ENCODE measurements around the gene RUSF1. TPM values are rescaled to one million over a fixed set of nuclear protein-coding genes. Genes with fewer than 3 reads are reported as not detected.

The RUSF1 gene
- total and polyA plus RNA-seq, 10 of the 15 experiments (the other 5 are each of a cell fraction or from before 2014, with no cell fraction given) = 0.20 to 46.3 (median 29.7) TPM

DNA sequence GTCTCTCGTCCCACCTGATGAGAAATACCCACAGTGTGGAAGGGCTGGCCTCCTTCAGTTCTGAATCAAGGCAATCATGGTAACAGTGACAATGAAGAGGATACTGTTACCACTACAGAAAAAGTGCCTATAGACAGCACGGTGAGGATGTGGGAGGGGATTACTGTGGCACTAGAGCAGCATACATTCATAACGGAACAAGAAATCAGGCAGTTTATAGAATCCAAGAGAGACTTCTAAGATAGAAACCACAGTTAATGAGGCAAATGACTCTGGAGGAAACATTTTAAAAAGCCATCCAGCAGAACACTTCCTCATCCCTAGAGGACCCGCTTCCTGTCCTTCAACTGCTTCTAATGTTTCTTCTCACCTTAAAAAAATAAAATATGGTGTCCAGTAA, 2.7 kb downstream of the RUSF1 start:
- FAIRE-seq (peak; percentile 52), ATAC-seq (peak; percentile 70), DNase-seq (ENCODE audit: low read depth, low spot score) (peak; percentile 61)
- RAD21 ChIA-PET (ENCODE audit: unreplicated experiment) = interaction anchor here (1.1 kb wide), 1 partner anchor 47 kb away, joined by 3 read pairs; the partner anchor contains the start of gene ARMC5
- Histone ChIP-seq H3K79me2 (ENCODE audit: control insufficient read depth, insufficient read depth, low read length) (peaks cover 26% of the 10 kb centered on the region), H3K9me3 (replicated peaks; ENCODE audit: control insufficient read depth, insufficient read depth, low read length) (no peaks in the 10 kb centered on the region), H4K20me1 (ENCODE audit: control insufficient read depth, insufficient read depth) (no peaks in the 10 kb centered on the region), H3K4me3 (no peak overlapping the region; the same call in 1 of the 2 replicates), H2AFZ (ENCODE audit: control insufficient read depth, low read depth, low read length) (no peak overlapping the region), H3K27me3 (replicated peaks in 1 of 2; ENCODE audit: control insufficient read depth in 2 of 2, insufficient read depth in 2 of 2, low read length in 1 of 2) (no peaks in the 10 kb centered on the region), H3K36me3 (ENCODE audit: control insufficient read depth in 2 of 2, insufficient read depth in 2 of 2, low read length in 1 of 2) (no peaks in the 10 kb centered on the region; a peak in 1 of 4 replicates), H3K4me1 (ENCODE audit: control insufficient read depth, insufficient read depth, low read length) (peaks cover 14% of the 10 kb centered on the region), H3K27ac (ENCODE audit: control insufficient read depth, insufficient read depth) (peak overlapping the region; percentile 23), H3K9ac (ENCODE audit: control insufficient read depth, insufficient read depth, low read length) (no peak overlapping the region), H3K4me2 (ENCODE audit: control insufficient read depth, insufficient read depth) (peak overlapping the region; percentile 3)
- WGBS (ENCODE audit: insufficient coverage, insufficient replicate concordance, low lambda C conversion rate, missing lambda C conversion rate) = 1% methylated on average over 4 of the region's 4 CpGs
- intact Hi-C loops (cut with micrococcal nuclease; ENCODE audit: unreplicated experiment) (loop anchor here (5.0 to 10.0 kb wide), 3 partner anchors 48 to 207 kb away; partner anchors contain the start of gene ARMC5), in situ Hi-C loops (cut with MboI) (no loop called here)
- CTCF ChIA-PET = interaction anchor here (3.1 kb wide), 1 partner anchor 45 kb away, joined by 25 read pairs; no protein-coding TSS in a partner anchor
- SMC1A ChIA-PET (ENCODE audit: uncharacterized antibody, unreplicated experiment) = no interaction called here
- no TSS peak for BruUV-seq (replicated peaks)
- POLR2A ChIA-PET = no interaction called here
- TF ChIP-seq CEBPB (IDR thresholded peaks at IDR 0.05; ENCODE audit: borderline replicate concordance in 1 of 2, low read depth in 2 of 2, low read length in 2 of 2) = no peak
- no peak for TF ChIP-seq CHD1 (IDR thresholded peaks at IDR 0.05; ENCODE audit: low read depth, low read length)
- TF ChIP-seq CEBPZ (IDR thresholded peaks at IDR 0.05; ENCODE audit: low read depth, low read length) = no peak
- no peak for TF ChIP-seq ZNF24 (IDR thresholded peaks at IDR 0.05)
- no peak for TF ChIP-seq MXI1 (IDR thresholded peaks at IDR 0.05; ENCODE audit: low read depth, low read length)
- TF ChIP-seq DPF2 (IDR thresholded peaks at IDR 0.05) = peak; percentile 60
- no peak for TF ChIP-seq LARP7 (IDR thresholded peaks at IDR 0.05)
- 0 out of 2 replicates have a peak, but pooled peaks have one; percentile 34 for TF ChIP-seq POLR2AphosphoS2 (IDR thresholded peaks at IDR 0.05; ENCODE audit: low read depth, low read length)
- TF ChIP-seq ETV6 (conservative IDR thresholded peaks at IDR 0.05 in 1 of 2, IDR thresholded peaks at IDR 0.05 in 1 of 2; ENCODE audit: borderline replicate concordance in 1 of 2, low read depth in 1 of 2) = peak in 1 of 2 experiments; percentile 96; a peak in 2 of 4 replicates
- TF ChIP-seq YY1 (IDR thresholded peaks at IDR 0.05; ENCODE audit: low read depth, low read length) = no peak
- TF ChIP-seq ZBTB4 (CRISPR knock-in tag; IDR thresholded peaks at IDR 0.05) = no peak
- no peak for TF ChIP-seq RAD51 (IDR thresholded peaks at IDR 0.05)
- no peak for TF ChIP-seq TARDBP (IDR thresholded peaks at IDR 0.05; ENCODE audit: borderline replicate concordance)
- TF ChIP-seq MYB (IDR thresholded peaks at IDR 0.05; ENCODE audit: borderline replicate concordance, low read depth, low read length) = no peak
- no peak for TF ChIP-seq RCOR1 (conservative IDR thresholded peaks at IDR 0.05; ENCODE audit: low read depth, low read length)
- no peak for TF ChIP-seq E2F8 (IDR thresholded peaks at IDR 0.05; ENCODE audit: low read depth, partially characterized antibody)

All from GM12878 (cell line).